NB4 (cell line): Measurements from ENCODE around the gene OLFM1.

Experiments used
- POLR2A ChIP-seq: IDR thresholded peaks from 2 replicates; pipeline ENCODE4 v1.6.1; 2011; ENCODE audit warnings: mild to moderate bottlenecking; ENCODE audit not compliant: insufficient read length; ENCODE audit errors: extremely low read depth
- TF ChIP-seq, protein P1 (sequence below): IDR thresholded peaks from one replicate; pipeline ENCODE4 v1.5.1; 2012; ENCODE audit warnings: low read depth, low read length

DNA sequence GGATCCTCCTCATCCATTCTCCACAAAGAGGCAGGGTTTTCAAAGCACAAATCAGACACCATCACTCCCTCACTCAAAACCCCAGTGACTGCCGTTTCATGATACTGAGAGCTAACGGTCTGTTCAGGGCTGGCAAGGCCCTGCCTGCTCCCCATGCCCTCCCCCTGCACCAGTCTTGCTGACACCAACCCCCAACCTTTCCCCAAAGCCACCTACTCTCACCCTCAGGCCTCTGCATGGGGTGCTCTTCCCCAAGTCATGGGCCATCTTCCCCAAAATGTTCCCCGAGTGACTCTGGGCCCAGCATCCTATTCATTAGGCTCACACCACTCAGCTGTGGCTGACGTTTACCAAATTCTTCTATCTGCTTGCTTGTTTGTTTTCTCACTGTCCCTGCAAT, 21.7 kb upstream of the OLFM1 start:
- TF ChIP-seq, protein P1, sequence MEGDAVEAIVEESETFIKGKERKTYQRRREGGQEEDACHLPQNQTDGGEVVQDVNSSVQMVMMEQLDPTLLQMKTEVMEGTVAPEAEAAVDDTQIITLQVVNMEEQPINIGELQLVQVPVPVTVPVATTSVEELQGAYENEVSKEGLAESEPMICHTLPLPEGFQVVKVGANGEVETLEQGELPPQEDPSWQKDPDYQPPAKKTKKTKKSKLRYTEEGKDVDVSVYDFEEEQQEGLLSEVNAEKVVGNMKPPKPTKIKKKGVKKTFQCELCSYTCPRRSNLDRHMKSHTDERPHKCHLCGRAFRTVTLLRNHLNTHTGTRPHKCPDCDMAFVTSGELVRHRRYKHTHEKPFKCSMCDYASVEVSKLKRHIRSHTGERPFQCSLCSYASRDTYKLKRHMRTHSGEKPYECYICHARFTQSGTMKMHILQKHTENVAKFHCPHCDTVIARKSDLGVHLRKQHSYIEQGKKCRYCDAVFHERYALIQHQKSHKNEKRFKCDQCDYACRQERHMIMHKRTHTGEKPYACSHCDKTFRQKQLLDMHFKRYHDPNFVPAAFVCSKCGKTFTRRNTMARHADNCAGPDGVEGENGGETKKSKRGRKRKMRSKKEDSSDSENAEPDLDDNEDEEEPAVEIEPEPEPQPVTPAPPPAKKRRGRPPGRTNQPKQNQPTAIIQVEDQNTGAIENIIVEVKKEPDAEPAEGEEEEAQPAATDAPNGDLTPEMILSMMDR, result no peak
- TF ChIP-seq POLR2A, result no peak
